ENCODE data around the gene HGFAC.

Gene HGFAC

GRCh38 chr4:3476936-3477749, 35.4 kb downstream of the HGFAC start:
- DNase-seq = no peak

DNA sequence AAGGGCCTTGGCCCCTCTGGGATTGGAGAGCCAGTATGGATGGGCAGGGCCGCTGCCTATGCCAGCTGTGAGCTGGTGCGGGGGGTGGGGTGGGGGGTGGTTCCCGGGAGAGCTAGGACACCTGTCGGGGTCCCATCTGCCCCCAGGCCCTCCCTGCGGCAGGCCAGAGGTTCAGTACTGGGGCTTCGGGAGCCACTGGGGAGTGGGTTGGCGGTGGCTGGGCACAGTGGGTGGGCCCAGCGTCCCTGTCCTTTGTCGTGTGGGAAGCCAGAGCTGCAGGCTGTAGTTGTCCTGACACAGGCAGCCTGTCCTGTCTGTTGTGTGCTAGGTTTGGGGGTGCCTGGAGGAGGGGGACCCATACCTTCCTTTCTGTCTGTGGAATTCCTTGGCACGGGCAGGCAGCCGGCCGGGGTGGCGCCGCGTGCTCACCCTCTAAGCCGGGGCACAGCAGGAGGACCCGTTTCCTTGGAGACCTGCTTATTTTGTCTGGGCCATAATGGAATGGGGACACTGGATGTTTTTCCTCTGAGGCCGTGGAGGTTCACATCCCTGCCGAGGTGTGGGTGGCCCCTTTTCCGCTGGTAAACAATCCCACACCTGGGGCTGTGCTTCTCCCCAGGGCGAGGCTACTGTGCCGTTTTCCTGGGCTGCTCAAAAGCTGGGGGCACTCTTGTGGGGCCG, 36.1 kb downstream of the HGFAC start:
- no peak for DNase-seq

DNA sequence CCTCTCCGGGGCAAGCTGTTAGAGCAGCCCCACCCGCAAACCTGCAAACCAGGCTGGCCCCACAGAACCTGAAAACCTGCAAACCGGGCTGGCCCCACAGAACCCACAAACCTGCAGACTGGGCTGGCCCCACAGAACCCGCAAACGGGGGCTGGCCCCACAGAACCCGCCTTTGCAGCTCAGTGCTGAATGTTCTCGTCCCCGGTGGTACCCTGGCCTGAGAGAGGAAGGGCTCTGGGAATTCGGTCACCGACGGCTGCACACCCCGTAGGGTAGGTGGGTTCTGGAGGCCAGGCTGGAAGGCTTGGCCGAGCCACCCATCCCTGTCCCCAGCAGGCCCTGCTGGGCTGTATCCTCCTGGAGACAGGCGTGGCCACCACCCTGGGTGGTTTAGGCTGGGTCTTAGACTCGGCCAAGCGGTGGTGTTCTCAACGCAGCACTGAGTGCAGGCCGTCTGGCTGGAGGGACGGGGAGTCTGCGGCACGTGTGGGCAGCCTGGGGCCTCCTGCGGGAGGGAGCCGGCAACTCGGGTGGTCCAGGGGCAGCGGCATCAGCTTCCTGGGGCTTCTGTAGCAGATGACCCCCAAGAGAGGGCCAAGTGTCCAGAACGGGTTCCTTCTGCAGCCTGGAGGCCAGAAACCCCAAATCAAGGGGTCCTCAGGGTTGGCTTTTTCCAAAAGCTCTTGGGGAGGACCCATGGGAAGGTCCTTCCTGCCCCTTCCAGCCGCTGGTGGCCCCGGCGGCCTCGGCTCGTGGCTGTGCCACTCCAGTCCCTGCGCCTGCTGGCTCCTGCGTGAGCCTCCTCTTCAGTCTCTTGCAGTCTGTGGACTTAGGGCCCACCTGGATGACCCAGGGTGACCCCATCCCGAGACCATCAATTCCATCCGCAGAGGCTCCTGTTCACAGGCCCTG, 36.9 kb downstream of the HGFAC start:
- no peak for DNase-seq

- DNase-seq = no peak
These were observed 37.8 kb downstream of the HGFAC start for GRCh38 chr4:3479358-3480101.

DNA sequence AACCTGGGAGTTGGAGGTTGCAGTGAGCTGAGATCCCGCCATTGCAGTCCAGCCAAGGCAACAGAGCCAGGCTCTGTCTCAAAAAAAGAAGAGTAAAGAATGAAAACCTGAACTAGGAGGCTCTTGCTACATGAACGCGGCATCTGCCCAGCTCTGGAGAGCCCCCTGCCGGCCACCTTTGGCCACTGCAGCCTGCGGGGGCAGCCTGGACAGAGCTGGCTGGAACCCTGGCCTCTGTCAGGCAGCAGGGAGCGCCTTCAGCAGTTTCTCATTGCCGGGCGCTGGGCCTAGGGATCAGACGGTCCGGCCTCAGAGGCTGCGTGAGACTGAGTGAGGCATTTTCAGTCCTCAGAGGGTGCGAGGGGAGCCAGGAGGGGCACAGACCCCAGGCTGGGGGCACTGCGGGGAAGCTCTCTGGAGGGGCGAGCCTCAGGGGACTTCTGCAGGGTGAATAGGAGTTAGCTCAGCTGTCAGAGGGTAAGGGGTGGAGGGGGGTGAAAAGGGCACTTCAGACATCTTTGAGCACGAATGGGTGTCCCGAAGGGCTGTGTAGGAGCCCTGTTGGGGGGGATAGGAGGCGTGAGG, 38.9 kb downstream of the HGFAC start:
- no peak for DNase-seq

GRCh38 chr4:3481113-3481531, 39.4 kb downstream of the HGFAC start:
- no peak for DNase-seq

DNA sequence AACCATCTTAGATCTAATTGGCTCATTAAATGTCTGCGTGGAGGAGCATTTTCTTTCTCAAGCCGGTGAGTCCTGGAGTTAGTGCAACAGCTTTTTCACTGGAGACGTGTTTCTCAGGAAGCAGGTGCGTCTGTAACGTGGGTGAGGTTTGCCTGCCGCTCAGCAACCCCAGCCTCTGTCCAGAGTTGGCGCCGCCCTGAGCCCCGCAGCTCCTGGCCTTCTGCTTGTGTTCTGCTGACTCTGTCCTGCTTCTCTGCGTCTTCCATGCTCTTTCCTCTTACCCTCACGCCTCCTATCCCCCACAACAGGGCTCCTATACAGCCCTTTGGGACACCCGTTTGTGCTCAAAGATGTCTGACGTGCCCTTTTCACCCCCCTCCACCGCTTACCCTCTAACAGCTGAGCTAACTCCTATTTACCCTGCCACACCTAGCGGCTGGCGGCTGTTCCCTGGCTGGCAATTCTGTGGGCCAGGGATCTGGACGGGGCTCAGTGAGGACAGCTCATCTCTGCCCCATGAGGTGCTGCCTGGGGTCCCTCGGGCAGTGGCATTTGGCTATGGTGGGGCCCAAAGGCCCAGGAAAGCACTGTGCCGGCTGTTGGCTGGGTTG, 40.1 kb downstream of the HGFAC start:
- DNase-seq = no peak

DNA sequence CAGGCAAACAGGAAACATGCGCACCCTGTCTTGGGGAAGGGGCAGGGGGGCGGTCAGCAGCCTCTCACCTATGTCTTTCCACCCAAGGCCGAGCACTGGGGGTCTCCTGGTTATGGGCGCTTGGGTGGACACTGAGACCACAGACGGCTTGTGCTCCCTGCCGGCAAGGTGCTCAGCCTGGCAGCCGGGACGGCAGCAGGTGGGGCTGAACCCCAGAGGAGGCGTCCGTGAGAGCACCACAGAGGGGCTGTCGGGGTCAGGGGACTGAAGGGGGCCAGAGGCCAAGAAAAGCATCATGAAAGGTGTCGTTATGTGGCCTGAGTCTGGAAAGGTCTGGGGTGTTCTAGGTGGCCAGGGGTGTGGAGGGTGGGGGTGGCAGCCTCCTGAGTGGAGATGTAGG, 40.9 kb downstream of the HGFAC start:
- DNase-seq = no peak

- DNase-seq = no peak
These were observed 41.7 kb downstream of the HGFAC start for GRCh38 chr4:3483471-3483921.

- DNase-seq = no peak
These were observed 42.5 kb downstream of the HGFAC start for GRCh38 chr4:3484057-3484973.

GRCh38 chr4:3485011-3485791, 43.4 kb downstream of the HGFAC start:
- DNase-seq = no peak

DNA sequence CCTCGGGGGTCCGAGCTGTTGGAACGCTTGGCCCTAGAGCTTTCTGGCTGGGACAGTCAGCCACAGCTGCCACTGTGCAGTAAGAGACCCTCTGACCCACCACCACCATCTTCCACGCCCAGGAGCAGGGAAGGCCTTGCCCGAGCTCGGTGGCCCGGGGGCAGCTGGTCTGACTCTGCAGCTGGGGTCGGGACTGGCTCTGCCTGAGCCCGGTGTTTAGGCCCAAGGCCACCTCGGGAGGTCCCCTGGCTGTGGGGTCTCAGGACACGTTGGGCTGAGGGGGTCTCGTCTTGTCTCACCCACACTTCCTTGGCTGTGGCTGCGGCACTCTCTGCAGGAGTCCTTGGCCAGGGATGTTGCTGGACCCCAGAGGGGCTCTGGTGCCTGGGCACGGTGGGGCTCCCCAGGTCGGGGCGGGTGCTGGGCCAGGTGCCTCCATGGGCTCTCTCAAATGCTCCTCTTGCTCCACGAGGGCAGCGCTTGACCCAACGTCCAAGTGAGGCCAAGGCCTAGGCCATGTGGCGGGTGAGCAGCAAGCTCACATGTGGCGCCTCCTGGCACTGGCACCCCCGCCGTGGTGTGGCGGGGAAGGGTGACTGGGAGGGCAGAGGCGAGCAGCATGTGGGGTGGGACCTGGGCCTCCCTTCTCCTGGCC, 44.2 kb downstream of the HGFAC start:
- no peak for DNase-seq

DNA sequence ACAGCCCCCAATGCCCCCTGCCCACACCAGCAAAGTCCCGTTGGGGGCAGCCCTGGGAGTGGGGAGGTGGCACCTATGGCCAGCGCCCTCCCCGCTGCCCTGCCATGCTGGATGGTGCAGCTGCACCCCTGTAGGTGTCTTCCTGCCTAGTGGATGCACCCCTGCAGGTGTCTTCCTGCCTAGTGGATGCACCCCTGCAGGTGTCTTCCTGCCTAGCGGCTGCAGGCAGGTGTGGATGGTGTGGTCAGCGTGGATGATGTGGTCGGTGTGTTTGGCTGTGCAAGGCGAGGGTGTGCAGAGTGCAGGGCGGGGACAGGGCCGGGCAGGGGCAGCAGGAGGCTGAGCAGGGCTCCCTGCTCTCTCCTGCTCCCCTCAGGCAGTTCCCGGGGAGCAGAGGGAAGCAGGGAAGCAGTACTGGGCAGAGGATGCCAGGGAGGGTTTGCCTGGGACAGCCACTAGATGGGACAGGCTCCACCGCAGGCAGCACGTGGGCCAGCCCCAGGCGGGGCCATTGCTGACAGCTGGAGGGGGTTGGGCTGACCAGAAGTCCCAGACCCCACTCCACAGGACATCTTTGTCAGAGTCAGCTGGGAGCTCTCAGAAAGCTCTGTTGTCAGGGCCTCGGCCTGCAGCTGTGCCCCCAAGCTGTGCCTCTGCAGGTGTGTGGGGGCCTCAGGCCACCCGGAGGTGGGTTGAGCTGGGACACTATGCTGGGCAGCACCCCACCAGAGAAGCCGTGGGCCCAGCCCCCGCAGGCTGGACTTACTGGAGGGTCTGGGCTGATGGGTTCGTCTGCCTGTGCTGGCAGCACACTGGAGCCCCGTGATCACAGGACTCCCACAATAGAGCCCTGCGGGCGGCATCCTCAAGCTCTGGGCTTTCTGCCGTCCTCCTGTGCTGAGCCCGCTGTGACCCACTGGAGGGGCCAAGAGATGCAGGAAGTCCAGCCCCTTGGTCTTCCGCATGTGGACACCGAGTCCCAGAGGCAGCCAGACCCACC, 45.1 kb downstream of the HGFAC start:
- no peak for DNase-seq

- DNase-seq = no peak
These were observed 46.1 kb downstream of the HGFAC start for GRCh38 chr4:3487861-3488260.

DNA sequence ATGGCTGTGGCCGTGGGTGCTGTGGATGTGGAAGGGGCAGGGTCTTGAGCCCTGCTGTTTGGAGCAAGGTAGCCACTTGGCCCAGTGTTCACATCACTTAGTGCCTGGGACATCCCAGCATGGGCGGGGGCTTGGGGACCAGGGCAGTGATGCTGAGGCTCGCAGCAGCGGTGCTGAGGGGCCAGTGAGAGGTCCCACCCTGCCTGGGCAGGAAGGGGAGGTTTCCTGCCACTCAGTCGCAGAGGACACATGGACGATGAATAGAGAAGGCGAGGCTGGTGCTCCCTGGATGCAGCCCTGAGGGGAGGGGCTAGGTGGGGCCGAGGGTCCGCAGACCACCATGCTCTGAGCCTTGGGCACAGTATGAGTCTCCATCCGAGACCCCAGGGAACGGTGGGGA, 47.1 kb downstream of the HGFAC start:
- no peak for DNase-seq

DNA sequence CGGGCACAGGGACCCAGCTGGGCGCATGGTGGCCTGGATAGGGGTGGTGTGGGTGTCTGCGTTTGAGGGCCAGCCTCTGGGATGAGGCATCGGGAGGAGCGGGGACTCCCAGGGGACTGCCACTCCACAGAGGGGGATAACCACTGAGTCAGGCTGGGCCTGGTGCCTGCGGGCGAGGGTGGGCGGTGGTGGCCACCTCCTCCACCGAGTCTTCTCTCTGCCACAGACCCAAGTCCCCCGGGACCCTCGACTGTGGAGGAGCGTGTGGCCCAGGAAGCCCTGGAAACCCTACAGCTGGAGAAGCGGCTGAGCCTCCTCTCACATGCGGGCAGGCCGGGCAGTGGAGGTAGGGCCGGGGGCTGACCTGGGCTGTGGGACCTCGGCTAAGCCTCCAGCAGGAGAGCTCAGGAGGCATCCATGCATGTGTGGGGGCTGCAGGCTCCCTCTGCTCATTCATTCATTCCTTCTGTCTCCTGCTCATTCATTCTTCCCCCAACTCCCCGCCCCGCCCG, 47.7 kb downstream of the HGFAC start:
- DNase-seq = no peak

DNA sequence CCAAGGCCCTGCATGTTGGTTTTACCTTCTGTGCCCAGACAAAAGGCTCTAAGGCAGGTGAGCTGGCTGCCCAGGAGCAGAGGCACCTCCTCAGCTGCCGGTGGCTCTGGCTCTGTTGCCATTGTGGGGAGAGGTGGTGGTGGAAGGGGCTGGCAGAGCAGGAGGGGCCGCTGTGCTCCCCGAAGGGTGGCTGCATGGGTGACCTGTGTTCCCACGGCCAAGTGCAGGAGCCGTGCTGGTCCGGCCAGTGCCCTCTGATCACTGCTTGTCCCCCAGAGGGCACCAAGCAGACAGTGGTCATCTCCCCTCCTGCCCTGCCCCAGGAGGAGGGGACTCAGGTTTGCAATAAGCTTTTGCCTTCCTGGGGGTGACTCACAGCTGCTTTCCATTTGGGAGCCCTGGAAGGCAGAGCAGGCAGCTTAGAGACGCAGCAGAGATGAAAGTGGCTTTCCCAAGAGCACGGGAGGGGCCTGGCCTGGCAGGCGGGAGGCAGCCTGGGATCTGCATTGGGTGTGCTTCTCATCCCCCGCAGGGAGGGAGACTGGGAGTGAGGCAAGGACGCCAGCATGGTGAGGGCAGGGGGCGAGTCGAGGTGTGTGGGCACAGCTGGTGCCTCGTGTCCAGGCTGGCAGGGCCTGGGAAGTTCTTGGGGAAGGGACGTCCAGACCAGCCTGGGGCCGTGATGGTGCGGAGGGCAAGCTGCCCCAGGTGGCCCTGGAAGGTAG, 50.1 kb downstream of the HGFAC start:
- DNase-seq = no peak

Data from NCI-H446 treated with DMSO at 0.1 percent for 48 hours (cell line).